Activated CD4-positive, alpha-beta T cell treated with anti-CD3 and anti-CD28 coated beads, Interleukin-2, amount 10 ng/mL, durations not matched to agents 7 days and 5 days (primary cell): ENCODE measurements around the gene DGAT2. TPM values are rescaled to one million over a fixed set of nuclear protein-coding genes. Genes with fewer than 3 reads are reported as not detected.

Experiments used
- CTCF ChIA-PET: fragments of 350-600 bp; sonication (Branson Sonifier 250); formaldehyde crosslinking; loops from one replicate; lab custom pipeline; 2021; ENCODE audit warnings: antibody characterized with exemption; lab: Charles Lee
- POLR2A ChIA-PET: fragments of 350-600 bp; sonication (Branson Sonifier 250); formaldehyde crosslinking; loops from one replicate; lab custom pipeline; 2021; ENCODE audit warnings: antibody characterized with exemption; lab: Charles Lee
- DNase-seq: peaks from one replicate; pipeline ENCODE4 v3.0.0-alpha.2; 2020
- H3K27ac Mint-ChIP-seq: one replicate; pipeline ENCODE4 v1.8.0; 2021; ENCODE audit warnings: mild to moderate bottlenecking, moderate library complexity, mixed read lengths
- H3K27me3 Mint-ChIP-seq: one replicate; pipeline ENCODE4 v1.8.0; 2021; ENCODE audit warnings: mixed read lengths
- H3K36me3 Mint-ChIP-seq: one replicate; pipeline ENCODE4 v1.8.0; 2021; ENCODE audit warnings: low read depth, mixed read lengths
- H3K4me1 Mint-ChIP-seq: one replicate; pipeline ENCODE4 v1.8.0; 2021; ENCODE audit warnings: mixed read lengths
- H3K4me3 Mint-ChIP-seq: one replicate; pipeline ENCODE4 v1.8.0; 2021; ENCODE audit warnings: mild to moderate bottlenecking, moderate library complexity, mixed read lengths
- H3K9me3 Mint-ChIP-seq: one replicate; pipeline ENCODE4 v1.8.0; 2021; ENCODE audit warnings: mixed read lengths
- total RNA-seq, 2 experiments: library from RNA; stranded (reverse); gene quantifications; one replicate each; pipeline ENCODE4 v1.2.3, GENCODE V29; 2021

Gene DGAT2
- total RNA-seq, 2 experiments from 2014 or later: 0.77 to 0.99 TPM

DNA sequence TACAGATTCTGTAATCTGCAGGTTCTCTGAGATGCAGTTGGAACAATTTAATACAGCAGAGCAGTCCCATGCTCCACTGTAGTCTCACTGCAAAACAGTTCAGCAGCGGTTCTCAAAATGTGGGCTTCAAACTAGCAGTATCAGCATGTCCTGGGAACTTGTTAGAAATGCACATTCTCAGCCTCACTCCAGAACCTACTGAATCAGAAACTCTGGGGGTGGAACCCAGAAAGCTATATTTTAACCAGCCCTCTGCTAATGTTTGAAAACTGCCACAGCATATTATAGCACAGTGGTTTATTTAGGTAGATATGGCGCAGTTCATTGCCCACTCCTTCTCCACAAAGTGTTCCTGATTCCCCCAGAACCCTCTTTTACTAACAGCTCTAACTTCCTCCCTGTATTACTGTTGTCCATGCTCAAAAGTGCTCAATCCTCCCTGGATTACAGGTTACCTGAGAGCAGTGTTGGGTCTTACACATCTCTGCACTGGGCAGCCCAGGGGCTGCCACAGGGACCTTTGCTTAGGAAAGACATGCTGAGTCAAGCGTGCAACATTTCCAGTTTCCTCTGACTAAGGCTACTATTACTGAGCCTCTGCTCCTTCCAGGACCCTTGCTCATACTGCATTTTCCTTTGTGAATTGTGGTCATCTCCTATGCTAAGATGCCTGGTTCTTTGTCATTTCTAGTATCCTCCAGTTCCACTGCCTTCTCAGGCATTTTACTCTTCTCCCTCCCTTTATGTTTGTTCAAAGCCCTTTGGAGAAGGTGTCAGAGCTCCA, 7.7 kb upstream of the DGAT2 start:
- H3K9me3 Mint-ChIP-seq: no peaks in the 10 kb centered on the region
- CTCF ChIA-PET: interaction anchor here (0.9 to 1.2 kb wide), 2 partner anchors 11 to 16 kb away, joined by 3 read pairs; no protein-coding TSS in a partner anchor
- no peaks in the 10 kb centered on the region for H3K36me3 Mint-ChIP-seq
- H3K4me1 Mint-ChIP-seq: no peaks in the 10 kb centered on the region
- no peak overlapping the region for H3K27ac Mint-ChIP-seq
- H3K4me3 Mint-ChIP-seq: no peak overlapping the region
- H3K27me3 Mint-ChIP-seq: peaks cover 3% of the 10 kb centered on the region
- POLR2A ChIA-PET: no interaction called here
- DNase-seq: no peak

- Mint-ChIP-seq H3K27me3 (no peaks in the 10 kb centered on the region), H3K4me3 (no peak overlapping the region), H3K27ac (no peak overlapping the region), H3K9me3 (no peaks in the 10 kb centered on the region), H3K36me3 (no peaks in the 10 kb centered on the region), H3K4me1 (peaks cover 5% of the 10 kb centered on the region)
- DNase-seq: no peak
- ChIA-PET POLR2A (no interaction called here), CTCF (interaction anchor here (0.7 to 1.2 kb wide), 2 partner anchors 9 to 53 kb away, joined by 3 to 4 read pairs; no protein-coding TSS in a partner anchor)
Observed at GRCh38 chr11:75762158-75762557, 6.4 kb upstream of the DGAT2 start.

- H3K27ac Mint-ChIP-seq: no peak overlapping the region
- DNase-seq: no peak
- no peaks in the 10 kb centered on the region for H3K36me3 Mint-ChIP-seq
- ChIA-PET POLR2A (no interaction called here), CTCF (interaction anchor here (0.6 to 0.7 kb wide), 4 partner anchors 33 to 374 kb away, joined by 3 to 4 read pairs (median 3); no protein-coding TSS in a partner anchor)
- no peak overlapping the region for H3K4me3 Mint-ChIP-seq
- no peaks in the 10 kb centered on the region for H3K27me3 Mint-ChIP-seq
- no peaks in the 10 kb centered on the region for H3K9me3 Mint-ChIP-seq
- peaks cover 9% of the 10 kb centered on the region for H3K4me1 Mint-ChIP-seq
Observed at GRCh38 chr11:75762885-75763284, 5.7 kb upstream of the DGAT2 start.

DNA sequence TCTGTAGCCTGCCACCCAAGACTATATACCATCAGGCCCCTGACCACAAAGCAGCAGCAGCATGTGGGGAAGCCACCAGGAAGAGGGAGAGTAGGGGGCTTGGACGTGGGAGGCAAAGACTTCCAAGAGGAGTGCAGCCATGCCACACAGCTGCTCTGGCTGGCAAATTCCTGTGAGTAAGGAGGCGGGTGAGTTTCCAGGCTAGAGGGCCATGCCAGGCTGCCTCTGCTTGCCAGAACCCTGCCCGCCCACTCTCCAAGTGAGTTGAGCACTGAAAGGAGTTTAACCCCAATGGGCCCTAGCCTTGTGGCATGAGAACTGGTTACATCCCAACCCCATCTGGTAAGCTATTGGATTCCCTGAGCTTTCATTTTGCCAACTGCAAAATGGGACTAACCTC, 4.7 kb upstream of the DGAT2 start:
- DNase-seq: no peak
- CTCF ChIA-PET: interaction anchor here (0.8 kb wide), 1 partner anchor 15 kb away, joined by 3 read pairs; no protein-coding TSS in a partner anchor
- Mint-ChIP-seq H3K36me3 (no peaks in the 10 kb centered on the region), H3K27me3 (no peaks in the 10 kb centered on the region), H3K4me3 (no peak overlapping the region), H3K4me1 (peaks cover 13% of the 10 kb centered on the region), H3K27ac (no peak overlapping the region), H3K9me3 (no peaks in the 10 kb centered on the region)
- POLR2A ChIA-PET: no interaction called here

GRCh38 chr11:75765116-75765515, 3.5 kb upstream of the DGAT2 start:
- no peaks in the 10 kb centered on the region for H3K36me3 Mint-ChIP-seq
- no peak for DNase-seq
- no peak overlapping the region for H3K27ac Mint-ChIP-seq
- no peak overlapping the region for H3K4me3 Mint-ChIP-seq
- H3K27me3 Mint-ChIP-seq: peaks cover 12% of the 10 kb centered on the region
- ChIA-PET CTCF (interaction anchor here (1.2 kb wide), 1 partner anchor 46 kb away, joined by 3 read pairs; no protein-coding TSS in a partner anchor), POLR2A (no interaction called here)
- H3K4me1 Mint-ChIP-seq: peaks cover 17% of the 10 kb centered on the region
- no peaks in the 10 kb centered on the region for H3K9me3 Mint-ChIP-seq

DNA sequence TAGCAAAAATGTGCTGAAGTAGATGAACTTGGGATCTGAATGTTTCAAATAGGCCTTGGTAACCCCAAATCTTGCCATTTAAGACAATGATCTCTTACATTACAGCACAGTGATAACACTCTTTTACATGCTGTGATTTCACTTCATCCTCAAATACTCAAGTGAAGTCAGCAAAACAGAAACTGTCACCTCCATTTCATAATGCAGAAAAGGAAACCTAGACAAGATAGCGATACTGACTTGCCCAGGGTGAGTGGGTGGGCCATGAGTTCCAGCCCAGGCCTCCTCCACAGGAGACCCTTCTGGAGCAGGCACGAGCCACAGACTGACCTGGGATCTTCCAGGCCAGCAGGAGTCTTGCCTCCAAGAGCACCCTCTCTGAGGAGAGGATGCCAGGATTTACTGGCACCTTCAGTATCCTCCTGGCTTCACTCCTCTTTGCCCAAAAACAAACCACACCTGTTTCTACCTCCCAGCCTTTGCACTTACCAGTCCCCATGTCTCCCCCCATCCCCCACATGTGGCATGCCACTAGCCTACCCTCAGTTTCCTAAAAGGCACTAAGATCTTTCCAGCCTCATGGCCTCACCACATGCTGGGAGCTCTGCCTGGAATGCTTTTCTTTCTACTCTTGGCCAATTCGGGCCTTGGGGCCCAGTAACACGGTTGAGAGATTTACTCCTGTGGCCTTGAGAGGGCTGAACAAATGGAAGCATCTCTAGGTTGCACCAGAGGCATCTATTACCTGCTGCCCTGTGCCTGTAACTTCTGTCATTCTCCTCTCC, 1.9 kb upstream of the DGAT2 start:
- POLR2A ChIA-PET: no interaction called here
- no peaks in the 10 kb centered on the region for H3K9me3 Mint-ChIP-seq
- H3K4me1 Mint-ChIP-seq: peaks cover 17% of the 10 kb centered on the region
- H3K36me3 Mint-ChIP-seq: no peaks in the 10 kb centered on the region
- no peak overlapping the region for H3K27ac Mint-ChIP-seq
- H3K4me3 Mint-ChIP-seq: no peak overlapping the region
- CTCF ChIA-PET: no interaction called here
- DNase-seq: no peak
- H3K27me3 Mint-ChIP-seq: peaks cover 21% of the 10 kb centered on the region

- Mint-ChIP-seq H3K4me1 (peaks cover 17% of the 10 kb centered on the region), H3K27ac (no peak overlapping the region)
- POLR2A ChIA-PET: no interaction called here
Observed at GRCh38 chr11:75767228-75767572, 1.4 kb upstream of the DGAT2 start.

GRCh38 chr11:75767793-75768111, 826 bp upstream of the DGAT2 start:
- DNase-seq: no peak
- H3K36me3 Mint-ChIP-seq: no peaks in the 10 kb centered on the region
- no peaks in the 10 kb centered on the region for H3K9me3 Mint-ChIP-seq
- peaks cover 21% of the 10 kb centered on the region for H3K27me3 Mint-ChIP-seq
- H3K4me3 Mint-ChIP-seq: peak overlapping the region; percentile 64
- CTCF ChIA-PET: no interaction called here
- peaks cover 17% of the 10 kb centered on the region for H3K4me1 Mint-ChIP-seq
- POLR2A ChIA-PET: no interaction called here
- H3K27ac Mint-ChIP-seq: no peak overlapping the region

More at GRCh38 chr11:75767228-75767572, 1.4 kb upstream of the DGAT2 start:
- no peak for DNase-seq
- H3K9me3 Mint-ChIP-seq: no peaks in the 10 kb centered on the region
- peaks cover 21% of the 10 kb centered on the region for H3K27me3 Mint-ChIP-seq
- CTCF ChIA-PET: no interaction called here
- no peaks in the 10 kb centered on the region for H3K36me3 Mint-ChIP-seq
- no peak overlapping the region for H3K4me3 Mint-ChIP-seq

GRCh38 chr11:75768909-75769771, 562 bp downstream of the DGAT2 start:
- H3K4me3 Mint-ChIP-seq: peak overlapping the region; percentile 12
- no peaks in the 10 kb centered on the region for H3K9me3 Mint-ChIP-seq
- H3K27me3 Mint-ChIP-seq: peaks cover 21% of the 10 kb centered on the region
- ChIA-PET CTCF (interaction anchor here (0.7 to 1.1 kb wide), 2 partner anchors 11 to 21 kb away, joined by 3 read pairs; no protein-coding TSS in a partner anchor), POLR2A (no interaction called here)
- peaks cover 24% of the 10 kb centered on the region for H3K4me1 Mint-ChIP-seq
- no peaks in the 10 kb centered on the region for H3K36me3 Mint-ChIP-seq
- no peak for DNase-seq
- no peak overlapping the region for H3K27ac Mint-ChIP-seq

DNA sequence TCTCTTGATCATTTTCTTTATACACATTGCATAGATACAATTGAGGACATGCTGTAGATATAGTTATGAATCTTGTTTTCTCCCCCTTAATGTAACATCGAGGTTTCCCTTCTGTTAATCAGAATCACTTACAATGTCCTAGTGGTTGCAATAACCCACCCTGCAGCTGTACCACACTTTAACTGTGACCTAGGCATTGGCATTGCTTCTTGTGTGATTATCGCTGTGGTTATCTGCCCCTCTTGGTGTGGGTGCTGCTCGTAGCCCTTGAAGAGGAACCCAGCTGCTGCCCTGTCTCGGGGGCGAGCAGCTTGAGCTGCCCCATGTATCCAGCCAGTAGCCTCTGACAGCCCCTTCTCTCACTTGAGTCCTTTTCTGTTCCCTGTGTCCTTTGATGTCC, 1.5 kb downstream of the DGAT2 start:
- Mint-ChIP-seq H3K27ac (no peak overlapping the region), H3K27me3 (peaks cover 21% of the 10 kb centered on the region), H3K4me1 (peaks cover 24% of the 10 kb centered on the region), H3K9me3 (no peaks in the 10 kb centered on the region), H3K4me3 (no peak overlapping the region), H3K36me3 (no peaks in the 10 kb centered on the region)
- ChIA-PET POLR2A (no interaction called here), CTCF (no interaction called here)
- no peak for DNase-seq

- peaks cover 21% of the 10 kb centered on the region for H3K27me3 Mint-ChIP-seq
- no peak overlapping the region for H3K27ac Mint-ChIP-seq
- H3K4me1 Mint-ChIP-seq: peaks cover 24% of the 10 kb centered on the region
- no peaks in the 10 kb centered on the region for H3K9me3 Mint-ChIP-seq
- CTCF ChIA-PET: interaction anchor here (1.1 to 1.3 kb wide), 2 partner anchors 10 to 380 kb away, joined by 3 to 4 read pairs; no protein-coding TSS in a partner anchor
- no peak overlapping the region for H3K4me3 Mint-ChIP-seq
- no peaks in the 10 kb centered on the region for H3K36me3 Mint-ChIP-seq
- POLR2A ChIA-PET: no interaction called here
- peak; percentile 5 for DNase-seq
Observed at GRCh38 chr11:75771646-75772410, 3.2 kb downstream of the DGAT2 start.
